Measurements from ENCODE around the gene FGGY.

DNA sequence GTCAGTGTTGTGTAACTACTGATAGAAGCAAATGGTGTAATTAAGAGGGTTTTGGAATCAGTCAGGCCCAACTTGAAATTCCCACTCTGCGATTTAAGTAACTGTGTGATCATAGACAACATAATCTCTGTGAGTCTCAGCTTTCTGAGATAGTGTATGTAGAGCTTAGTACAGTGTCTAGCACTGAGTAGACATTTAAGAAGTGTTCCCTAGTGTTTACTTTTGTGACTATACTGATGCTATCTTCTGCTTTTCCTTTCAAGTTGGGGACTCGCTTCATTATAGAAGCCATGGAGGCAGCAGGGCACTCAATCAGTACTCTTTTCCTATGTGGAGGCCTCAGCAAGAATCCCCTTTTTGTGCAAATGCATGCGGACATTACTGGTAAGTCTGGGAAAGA is 370.1 kb downstream of the FGGY start:
- TF ChIP-seq, protein P1, sequence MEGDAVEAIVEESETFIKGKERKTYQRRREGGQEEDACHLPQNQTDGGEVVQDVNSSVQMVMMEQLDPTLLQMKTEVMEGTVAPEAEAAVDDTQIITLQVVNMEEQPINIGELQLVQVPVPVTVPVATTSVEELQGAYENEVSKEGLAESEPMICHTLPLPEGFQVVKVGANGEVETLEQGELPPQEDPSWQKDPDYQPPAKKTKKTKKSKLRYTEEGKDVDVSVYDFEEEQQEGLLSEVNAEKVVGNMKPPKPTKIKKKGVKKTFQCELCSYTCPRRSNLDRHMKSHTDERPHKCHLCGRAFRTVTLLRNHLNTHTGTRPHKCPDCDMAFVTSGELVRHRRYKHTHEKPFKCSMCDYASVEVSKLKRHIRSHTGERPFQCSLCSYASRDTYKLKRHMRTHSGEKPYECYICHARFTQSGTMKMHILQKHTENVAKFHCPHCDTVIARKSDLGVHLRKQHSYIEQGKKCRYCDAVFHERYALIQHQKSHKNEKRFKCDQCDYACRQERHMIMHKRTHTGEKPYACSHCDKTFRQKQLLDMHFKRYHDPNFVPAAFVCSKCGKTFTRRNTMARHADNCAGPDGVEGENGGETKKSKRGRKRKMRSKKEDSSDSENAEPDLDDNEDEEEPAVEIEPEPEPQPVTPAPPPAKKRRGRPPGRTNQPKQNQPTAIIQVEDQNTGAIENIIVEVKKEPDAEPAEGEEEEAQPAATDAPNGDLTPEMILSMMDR (IDR thresholded peaks at IDR 0.05): no peak
- TF ChIP-seq POLR2A (IDR thresholded peaks at IDR 0.05; ENCODE audit: low read depth): no peak
- TF ChIP-seq POLR2AphosphoS5 (IDR thresholded peaks at IDR 0.05): no peak

All from esophagus muscularis mucosa (tissue), 3 donors.